SIG-M5 (cell line): Measurements from ENCODE around the gene RNGTT.

Experiments used
- DNase-seq: peaks from one replicate; lab custom pipeline; 2025; lab: John Stamatoyannopoulos, UW

The RNGTT gene

DNA sequence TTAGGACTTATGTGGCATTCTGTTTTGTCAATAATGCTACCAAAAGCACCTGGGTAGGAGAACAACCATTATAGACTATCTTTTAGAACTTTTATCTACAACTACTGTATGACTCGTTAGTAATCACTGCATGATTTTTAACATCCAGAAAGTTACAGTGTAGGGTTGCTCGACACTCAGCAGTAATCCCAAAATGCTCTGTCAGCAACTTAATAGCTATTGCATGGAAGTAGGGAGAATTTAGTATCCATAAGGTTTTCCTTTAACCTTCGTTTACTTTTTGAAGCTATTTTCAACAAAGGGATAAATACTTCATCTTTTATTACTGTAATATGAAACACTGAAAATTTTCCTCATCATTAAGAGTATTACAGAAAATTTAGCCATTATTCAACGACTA is 309.5 kb downstream of the RNGTT start:
- no peak for DNase-seq

DNA sequence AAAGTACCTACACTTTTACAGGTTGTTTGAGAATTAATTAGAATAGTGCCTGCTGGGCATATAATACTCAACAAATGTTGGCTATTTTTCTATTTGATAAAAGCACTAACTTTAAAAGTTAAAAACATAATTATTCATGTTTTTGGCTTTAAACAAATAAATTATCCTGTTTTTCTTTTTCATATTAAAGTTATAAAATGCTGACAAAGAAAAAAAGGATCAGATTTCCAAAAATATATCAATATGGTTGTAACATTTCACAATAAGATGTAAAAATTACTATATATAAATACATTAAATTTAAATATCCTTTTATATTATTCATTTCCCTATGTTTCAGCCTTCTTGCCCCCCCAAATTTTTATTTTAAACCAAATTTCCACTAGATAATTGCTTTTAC is 312.0 kb downstream of the RNGTT start:
- DNase-seq, result no peak

DNA sequence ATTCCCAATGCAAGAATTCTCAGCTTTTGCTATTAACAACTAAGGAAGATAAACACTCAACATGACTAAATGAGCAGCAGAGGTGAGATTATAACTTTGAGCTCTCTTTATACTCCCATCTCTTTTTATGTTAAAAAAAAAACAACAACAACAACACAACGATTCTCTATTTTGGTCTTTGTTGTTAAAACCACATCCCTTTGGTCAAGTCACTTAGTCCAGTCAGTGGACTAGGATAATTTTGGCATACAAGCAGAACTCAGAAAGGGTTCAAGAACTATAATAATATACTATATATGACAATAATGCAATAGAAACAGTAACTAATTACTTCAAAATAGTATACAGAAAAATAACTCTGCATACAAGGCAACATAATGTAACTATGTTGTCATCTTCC is 312.4 kb downstream of the RNGTT start:
- no peak for DNase-seq

DNA sequence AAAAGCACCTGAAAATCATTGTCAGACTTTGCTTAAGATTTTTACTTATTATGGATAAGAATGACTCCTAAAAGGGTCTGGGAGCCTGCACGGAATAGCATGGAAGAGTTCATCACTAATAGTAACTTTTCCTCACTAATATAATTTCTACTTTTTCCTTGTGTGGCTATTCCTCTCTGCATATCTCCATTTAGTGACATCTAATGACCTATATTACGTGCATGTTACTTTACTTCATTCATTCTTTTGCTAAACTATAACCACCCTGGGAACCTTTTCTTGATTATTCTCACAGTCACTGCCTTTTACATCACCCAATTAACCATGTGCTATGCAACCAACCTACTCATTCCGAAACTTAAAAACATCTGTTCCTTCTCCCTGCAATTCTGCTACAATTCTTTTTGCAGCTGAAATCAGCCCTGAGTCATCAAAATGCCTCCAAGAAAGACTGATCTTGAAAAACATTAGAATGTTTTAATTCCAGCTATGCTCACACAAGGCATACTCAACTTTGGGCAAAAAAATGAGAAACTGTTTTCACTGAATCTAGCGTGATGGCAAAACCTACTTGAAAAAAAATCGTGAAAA is 313.3 kb downstream of the RNGTT start:
- no peak for DNase-seq

DNA sequence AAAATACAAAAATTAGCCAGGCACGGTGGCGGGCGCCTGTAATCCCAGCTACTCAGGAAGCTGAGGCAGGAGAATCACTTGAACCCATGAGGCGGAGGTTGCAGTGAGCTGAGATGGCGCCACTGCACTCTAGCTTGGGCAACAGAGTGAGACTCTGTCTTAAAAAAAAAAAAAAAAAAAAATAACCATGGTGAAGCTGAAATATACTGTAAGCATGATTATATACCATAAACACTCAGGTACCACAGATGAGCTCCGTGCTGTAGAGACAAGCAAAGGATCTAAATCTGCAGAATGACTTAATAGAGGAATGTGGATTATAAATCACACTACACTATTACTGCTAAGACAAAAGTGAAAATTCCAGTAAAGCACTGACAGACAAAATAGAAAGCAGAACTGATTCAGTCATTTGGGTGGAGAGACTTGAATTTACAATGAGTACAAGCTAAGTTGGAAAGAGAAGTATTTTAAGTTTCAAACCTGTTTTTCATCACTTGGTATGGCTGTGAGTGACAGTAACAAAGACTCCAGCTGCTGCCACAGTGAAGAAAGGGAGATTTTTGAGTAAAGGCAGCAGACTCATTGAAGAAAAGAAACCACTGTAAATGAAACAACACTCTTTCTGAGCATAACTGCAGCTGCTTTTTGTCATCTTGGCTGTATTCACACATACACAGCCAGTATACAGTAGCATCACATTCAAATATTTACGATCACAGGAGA is 322.1 kb downstream of the RNGTT start:
- DNase-seq, result no peak

DNA sequence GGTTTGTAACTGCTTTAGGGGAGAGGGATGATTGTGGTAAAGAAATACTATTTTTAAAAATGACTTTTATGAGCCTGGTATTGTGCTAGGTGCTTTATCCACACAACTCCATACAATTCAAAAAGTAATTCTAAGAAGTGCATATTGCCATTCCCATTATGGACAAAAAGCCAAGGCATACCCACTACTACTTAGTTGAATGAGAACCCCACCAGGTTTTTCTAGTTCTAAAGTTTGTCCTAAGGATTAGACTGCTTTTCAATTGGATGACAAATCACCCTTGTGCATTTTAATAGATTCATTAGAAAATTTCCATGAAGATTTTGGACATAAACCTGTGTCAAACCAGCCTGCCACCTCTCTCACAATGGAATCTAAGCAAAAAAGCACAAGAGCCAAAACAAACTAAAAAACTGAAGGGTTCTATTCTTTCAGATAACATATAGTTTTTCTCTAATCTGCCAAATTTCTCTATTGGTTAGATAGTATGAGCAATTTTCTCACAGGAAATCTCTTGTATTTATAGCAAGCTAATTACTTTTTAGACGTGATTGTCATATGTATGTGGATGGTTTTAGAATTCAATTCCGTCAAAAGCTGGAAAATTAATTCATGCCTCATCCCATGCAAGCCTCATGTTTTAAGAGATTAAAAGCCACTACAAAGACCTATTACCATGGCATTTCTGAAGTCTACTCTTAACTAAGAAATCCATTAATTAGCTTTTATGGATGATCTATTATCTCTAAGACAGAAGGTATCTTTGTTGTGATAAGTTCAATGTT is 325.5 kb downstream of the RNGTT start:
- no peak for DNase-seq

DNA sequence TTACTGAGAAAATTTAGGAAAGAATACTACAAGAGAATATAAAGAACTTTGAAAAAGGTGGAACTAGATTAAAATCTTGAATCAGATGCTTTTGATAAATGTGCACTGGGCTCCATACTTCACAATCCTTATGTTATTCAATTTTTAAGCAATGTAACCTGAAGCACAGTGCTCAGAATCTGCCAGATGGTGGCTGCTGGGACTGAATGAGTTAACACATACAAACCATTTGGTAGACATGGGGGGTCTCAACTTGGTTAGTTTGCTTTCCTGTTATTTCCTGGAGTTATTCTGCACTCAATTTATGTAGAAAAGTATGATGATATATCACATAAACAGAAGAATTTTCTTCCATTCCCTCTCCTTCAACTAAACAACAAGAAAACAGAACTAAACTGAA is 326.5 kb downstream of the RNGTT start:
- no peak for DNase-seq

DNA sequence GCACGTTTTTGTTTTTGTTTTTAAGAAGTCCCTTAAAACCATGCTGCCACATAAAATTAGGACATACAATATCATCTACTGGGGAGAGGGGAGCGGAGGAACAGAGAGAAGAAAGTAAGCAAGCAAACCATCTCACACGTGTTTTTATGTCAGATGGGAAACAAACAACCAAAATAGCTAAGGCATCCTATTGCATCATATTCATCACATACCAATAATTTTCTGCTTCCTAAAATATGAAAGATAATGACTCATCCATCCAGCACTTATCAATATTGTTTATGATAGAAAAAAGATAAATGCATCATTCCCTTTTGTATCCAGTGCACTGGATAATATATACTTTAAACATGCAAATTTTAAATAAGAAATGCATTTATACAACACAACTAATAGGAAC is 329.6 kb downstream of the RNGTT start:
- DNase-seq, result no peak

DNA sequence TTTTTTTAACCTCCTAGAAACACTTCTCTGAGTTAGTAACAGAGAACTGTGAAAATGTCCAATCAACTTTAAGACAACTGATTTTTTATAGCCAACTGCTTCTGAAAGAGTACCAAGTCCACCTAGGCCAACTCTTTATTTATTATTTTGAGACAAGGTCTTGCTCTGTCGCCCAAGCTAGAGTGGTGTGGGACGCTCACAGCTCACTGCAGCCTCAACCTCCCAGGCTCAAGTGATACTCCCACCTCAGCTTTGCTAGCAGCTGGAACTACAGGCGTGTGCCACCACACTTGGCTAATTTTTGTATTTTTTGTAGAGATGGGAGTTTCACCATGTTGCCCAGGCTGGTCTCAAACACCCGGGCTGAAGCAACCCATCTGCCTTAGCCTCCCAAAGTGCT is 331.6 kb downstream of the RNGTT start:
- no peak for DNase-seq

DNA sequence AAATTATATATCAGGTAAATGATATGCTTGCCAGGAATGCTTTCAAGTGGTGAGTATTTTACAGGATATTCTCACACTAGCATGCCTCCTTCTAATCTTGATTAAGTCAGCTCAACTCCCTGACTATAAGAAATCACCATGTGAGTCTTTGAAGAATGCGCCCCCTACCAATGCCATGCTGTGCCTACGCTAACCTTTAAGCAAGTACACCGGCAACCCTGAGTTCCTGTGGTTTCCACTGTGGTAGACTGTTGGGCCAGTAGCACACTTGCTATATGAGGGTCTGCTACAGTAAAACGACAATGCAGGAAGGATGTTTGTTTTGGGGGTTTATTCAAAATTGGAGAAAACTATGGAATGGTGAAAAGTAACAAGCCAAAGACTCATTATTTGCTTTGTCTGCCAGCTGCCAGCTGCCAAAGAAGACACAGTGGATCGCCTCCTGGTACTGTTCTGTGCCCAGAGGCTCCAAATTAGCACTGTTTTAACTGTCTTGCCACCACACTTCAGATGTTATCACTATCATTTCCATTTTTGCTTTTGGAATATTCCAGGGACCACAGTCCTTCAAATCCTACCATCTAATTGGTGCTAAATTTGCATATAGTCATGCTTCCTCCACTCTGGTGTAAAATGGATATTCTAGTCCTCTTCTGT is 333.5 kb downstream of the RNGTT start:
- no peak for DNase-seq

DNA sequence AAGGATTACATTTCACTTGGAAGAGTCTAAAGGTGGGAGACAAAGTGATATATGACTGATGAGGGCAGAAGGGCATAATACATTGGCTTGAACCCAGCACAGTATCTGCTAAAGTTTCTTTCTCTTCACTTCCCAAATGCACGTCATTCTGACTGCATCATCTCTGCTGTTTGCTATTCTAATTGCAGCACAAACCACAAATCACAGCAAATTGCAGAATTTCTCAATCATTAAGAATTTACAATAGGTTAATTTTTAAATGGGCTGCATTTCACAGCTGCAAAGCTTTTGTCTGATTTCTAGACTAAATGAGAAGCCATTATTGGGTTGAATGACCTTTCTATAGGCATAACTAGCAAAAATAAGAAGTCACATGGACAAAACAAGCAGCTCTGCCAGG is 337.0 kb downstream of the RNGTT start:
- no peak for DNase-seq

DNA sequence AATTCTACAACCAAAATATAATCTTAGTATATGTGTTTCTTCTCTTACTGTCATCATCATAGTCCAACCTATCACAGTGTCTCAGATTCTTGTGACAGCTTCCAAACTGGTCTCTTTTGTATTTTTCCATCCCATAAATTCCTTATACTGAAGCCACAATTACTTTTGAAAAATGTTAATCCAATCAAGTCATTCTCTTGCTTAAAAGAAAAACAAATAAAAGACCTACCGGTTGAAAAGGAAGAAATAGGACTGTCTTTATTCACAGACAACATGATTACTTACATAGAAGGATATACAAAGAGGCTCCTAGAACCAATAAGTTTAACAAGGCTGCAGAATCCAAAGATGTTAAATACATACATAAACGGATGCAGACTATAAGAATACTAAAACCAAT is 339.9 kb downstream of the RNGTT start:
- DNase-seq, result no peak

DNA sequence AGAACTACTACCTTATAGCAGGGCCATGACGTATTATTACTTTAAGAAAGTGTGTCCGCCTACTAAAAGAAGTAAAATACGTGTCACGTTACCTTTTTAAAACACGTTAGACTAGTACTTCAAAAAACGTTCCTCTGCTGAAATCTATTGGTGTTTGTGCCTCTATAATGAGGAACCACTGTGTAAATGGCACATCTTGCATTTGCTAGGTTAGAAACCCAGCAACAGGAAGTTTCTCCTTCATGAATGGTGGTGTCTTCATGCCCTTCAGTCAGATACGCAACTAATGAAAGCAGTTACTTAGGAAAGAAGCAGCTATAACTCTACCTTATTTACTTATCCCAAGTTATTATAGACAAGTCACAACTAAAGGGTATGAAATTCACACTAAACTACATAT is 343.5 kb downstream of the RNGTT start:
- no peak for DNase-seq

DNA sequence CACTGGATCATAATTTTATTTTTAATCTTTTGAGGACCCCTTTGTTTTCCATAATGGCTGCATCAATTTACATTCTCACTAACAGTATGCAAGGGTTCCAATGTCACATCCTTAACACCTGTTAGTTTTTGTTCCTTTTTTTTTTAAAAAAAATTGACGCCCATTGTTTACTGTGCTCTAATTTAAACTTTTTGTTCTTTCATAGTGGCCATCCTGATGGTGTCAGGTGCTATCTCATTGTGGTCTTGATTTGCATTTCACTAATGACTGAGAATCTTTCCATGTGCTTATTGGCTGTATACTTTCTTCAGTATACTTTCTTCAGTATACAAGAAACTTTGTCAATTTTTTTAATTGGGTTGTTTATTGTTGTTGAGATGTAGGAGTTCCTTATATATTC is 347.0 kb downstream of the RNGTT start:
- no peak for DNase-seq

DNA sequence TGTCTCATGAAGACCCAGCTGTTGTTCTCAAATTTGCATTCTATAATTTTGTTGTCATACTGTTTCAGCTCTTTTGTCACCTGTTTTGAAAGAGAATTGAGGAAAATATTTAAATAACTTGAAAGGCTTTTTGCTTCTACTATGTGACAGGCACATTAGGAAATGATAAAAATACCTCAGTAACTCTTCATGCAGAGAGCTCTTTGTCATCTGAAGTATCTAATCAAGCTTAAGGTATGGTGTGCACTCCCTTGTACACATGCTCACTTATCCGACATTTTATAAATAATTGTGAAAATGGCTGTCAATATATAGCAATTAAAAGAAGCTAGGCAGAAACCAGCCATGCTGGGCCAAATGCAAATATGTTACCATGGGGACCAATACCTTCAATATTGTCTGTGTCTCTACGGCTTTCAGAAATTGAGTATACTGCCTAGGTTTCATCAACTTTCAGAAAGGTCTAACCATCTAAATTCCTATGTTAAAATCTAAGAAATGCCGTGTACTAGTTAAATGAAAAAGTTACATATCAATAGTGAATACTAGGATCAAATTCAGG is 349.0 kb downstream of the RNGTT start:
- no peak for DNase-seq

DNA sequence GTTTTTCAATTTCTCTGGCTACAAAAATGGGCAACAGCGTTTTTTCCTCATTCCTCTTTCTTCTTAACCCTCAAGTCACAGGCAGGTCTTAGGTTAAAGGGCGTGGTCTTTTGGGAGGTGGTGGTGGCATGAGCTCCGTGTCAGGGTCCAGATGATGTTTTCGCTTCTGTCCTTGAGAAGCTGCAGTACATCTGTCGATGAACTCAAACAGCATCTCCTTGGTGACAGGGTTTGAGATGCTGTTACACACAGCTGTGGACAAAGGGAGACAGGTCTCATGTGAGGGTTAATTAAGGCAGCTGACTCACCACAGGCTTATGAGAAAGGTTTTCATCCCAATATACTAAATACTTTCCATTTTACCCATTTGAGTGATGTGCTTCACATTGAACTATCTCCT is 350.8 kb downstream of the RNGTT start:
- DNase-seq, result no peak

DNA sequence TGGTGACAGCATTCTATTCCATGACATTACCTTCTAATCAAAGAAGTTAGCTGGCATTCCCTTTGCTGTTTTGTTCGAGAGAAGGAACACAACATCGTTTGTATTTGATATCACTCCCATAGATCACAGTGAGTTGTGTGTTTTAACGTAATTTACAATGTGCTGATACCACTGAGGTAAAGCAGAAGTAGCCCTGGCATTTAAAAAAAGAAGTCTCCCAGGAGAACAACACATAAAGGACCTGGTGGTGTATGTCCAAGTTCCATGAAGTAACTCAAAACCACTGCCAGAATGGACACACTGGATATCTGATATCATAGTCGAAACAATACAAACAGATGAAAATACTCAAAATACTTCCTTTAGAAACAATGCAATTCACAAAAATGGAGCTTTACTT is 351.7 kb downstream of the RNGTT start:
- no peak for DNase-seq

DNA sequence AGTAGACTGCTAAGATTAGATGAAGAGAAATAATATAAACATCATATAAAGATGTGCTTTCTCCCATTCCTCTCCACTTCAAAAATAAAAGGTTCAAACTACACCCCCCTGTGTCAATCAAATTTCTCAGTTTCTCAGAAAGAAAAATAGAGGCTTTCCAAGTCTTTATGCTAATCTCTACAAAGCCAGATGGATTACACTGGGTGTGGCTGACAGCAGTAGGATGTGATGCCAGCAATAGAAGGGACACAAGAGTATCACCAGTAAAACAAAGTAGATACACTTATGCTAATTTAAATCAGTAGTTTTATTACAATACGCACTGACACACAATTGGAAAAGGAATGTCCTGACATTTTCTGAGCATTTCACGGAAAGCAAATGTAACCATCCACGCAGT is 353.4 kb downstream of the RNGTT start:
- no peak for DNase-seq

DNA sequence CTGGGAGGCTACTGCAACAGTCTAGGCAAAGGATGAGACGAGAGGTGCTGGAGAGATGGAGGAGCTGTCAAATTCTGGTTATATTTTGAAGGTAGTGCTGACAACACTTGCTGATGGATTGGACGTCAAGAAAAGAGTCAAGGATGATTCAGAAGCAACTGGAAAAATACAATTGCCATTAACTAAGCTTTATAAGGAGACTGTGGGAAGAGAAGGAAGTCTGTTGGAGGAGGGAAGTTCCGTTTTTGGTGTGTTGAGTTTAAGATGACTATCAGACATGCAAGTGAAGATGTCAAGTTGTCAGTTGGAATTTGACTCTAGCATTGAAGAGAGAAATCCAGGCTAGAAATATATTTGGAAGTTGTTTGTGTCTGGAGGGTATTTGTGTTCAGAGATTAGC is 358.1 kb downstream of the RNGTT start:
- no peak for DNase-seq

DNA sequence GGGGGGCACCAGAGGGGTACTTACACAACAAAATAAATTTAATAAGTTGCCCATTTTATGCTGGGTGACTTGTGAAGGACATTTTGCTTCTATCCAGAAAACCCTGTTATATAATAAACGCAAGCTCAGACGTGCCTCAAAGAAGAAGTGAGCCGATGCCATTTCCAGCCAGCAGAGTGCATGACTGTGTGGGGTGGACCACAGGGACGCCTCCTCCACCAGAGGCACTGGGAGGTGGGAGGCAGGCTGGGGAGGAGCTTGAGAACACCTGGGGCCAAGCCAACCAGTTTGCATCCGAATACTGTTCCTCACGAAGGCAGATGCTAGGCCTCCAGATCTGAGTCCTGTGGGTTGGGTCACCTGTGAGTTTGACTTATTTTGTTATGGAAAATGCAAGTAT is 363.8 kb downstream of the RNGTT start:
- no peak for DNase-seq

DNA sequence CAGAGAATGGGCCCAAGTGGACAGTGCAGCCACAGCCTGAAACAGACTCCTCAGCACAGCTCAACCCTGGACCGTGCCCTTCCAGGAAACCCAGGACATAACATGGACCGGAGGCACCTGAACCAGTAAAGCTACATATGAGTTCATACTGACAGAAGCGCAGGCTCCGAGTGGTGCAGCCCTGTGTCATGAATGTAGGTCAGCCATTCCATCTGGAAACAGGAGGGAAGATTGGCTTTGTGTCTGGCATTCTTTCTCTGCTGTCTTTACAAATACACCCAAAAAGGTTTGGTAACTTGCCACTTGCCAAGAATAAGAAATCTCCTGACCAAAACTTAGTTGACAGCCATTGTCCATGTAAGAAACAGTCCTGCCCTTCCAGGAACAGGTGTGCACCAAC is 366.6 kb downstream of the RNGTT start:
- no peak for DNase-seq

DNA sequence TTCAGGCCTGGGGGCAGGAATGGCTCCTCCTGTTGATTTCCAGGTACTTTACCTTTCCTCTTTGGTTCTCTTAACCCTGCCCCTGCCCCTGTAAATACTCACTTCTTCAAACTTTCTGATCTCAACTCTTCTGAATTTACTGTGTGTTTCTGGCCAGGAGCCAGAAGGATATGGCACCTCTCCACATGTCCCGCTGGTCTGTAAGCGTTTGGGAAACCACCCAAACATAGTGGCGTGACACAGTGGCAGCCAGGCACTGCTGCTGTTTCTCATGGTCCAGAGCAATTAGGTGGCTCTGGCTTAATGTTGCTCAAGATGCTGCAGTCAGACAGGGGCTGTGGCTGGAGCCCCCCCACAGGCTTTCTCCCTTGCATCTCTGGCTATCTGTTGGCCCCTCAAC is 374.5 kb downstream of the RNGTT start:
- DNase-seq, result no peak

DNA sequence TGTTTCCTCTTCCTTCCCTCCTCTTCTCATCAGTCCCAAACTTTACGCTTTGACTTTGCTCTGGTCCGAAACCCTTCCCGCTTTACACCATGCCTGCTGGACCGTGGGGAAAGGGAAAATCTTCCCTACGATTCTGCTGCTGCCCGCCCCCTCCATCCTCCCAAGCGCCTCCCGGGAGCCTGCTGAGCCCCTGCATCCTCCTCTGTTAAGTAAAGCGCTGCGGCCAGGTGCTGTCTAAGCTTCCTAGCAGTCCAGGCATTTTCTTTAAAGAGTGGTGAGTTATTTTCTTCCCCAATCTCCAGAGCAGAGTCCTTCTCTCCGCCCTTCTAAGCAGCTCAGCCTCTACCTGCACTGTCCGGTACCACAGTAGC is 376.3 kb downstream of the RNGTT start:
- DNase-seq, result no peak
